AG04449 (cell line): Measurements from ENCODE around the gene SPAAR.
A peak's percentile ranks its signal among the peaks of the same experiment; 100 is the strongest.
"Not testable (repeated sequence)": the region's sequence is repeated elsewhere in the genome, so short reads cannot be mapped to it uniquely, and the experiment has no call there.

Experiments
- CTCF ChIA-PET: fragments of 350-600 bp; formaldehyde crosslinking; extraction: SDS; loops from one replicate; lab custom pipeline; 2021; ENCODE audit warnings: antibody characterized with exemption; lab: Yijun Ruan, JAX
- POLR2A ChIA-PET: fragments of 400-600, 350-600 bp; formaldehyde crosslinking; extraction: SDS; loops from one replicate; lab custom pipeline; 2020; ENCODE audit warnings: antibody characterized with exemption, inconsistent platforms; lab: Yijun Ruan, JAX
- DNase-seq: peaks from one replicate; pipeline ENCODE4 v3.0.0-alpha.2; 2010; ENCODE audit warnings: low read depth, low spot score
- H3K4me3 ChIP-seq: 2 replicates; pipeline ENCODE4 v1.5.1; 2011; ENCODE audit warnings: low read depth, mild to moderate bottlenecking, control low read depth, low read length
- TF ChIP-seq, protein P1 (sequence below): IDR thresholded peaks from one replicate; pipeline ENCODE4 v1.5.1; 2011; ENCODE audit warnings: mild to moderate bottlenecking, moderate library complexity, low read length, control low read depth, inconsistent platforms; ENCODE audit not compliant: insufficient read depth; ENCODE audit errors: missing control alignments

Gene SPAAR

DNA sequence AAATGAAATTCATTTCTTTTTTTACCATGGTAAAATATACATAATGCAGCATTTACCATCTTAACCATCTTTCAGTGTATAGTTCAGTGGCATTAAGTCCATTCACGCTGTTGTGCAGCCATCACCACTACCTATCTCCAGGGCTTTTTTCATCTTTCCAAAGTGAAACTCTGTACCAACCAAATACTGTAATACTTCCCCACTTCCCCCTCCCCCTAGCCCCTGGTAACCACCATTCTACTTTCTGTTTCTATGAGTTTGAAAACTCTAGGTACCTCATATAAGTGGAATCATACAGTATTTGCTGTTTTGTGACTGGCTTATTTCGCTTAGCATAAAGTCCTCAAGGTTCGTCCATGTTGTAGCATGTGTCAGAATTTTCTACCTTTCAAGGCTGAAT, 23.4 kb downstream of the SPAAR start:
- POLR2A ChIA-PET, result no interaction called here
- no peak for DNase-seq
- TF ChIP-seq, protein P1, sequence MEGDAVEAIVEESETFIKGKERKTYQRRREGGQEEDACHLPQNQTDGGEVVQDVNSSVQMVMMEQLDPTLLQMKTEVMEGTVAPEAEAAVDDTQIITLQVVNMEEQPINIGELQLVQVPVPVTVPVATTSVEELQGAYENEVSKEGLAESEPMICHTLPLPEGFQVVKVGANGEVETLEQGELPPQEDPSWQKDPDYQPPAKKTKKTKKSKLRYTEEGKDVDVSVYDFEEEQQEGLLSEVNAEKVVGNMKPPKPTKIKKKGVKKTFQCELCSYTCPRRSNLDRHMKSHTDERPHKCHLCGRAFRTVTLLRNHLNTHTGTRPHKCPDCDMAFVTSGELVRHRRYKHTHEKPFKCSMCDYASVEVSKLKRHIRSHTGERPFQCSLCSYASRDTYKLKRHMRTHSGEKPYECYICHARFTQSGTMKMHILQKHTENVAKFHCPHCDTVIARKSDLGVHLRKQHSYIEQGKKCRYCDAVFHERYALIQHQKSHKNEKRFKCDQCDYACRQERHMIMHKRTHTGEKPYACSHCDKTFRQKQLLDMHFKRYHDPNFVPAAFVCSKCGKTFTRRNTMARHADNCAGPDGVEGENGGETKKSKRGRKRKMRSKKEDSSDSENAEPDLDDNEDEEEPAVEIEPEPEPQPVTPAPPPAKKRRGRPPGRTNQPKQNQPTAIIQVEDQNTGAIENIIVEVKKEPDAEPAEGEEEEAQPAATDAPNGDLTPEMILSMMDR, result no peak
- CTCF ChIA-PET, result interaction anchor here (1.2 to 2.7 kb wide), 6 partner anchors 9 to 142 kb away, joined by 3 to 8 read pairs (median 5); no protein-coding TSS in a partner anchor
- no peak overlapping the region for H3K4me3 ChIP-seq

DNA sequence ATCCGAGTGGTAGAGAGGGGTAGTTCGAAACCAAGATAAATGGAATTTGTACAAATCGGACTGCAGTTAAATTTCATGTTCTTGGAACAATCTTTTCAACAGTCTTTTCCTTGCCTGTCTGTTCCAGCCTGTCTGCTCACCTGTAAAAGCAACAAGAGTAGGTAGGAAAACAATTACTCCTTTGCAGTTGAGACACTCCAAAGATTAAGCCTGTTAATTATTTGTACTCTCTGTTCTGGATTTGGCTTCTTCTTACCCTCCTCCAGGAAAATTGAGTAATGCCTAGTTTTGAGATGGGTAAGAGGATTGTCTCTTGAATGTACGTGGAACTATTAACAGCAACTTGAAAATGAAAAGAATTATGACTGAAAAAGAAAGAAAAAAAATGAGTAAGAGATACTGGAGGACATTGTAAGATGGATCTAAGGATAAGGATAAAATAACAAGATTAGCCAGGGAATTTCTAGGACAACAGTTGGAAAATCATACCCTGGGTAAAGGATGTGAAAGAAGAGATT, 24.3 kb downstream of the SPAAR start:
- DNase-seq, result no peak
- ChIA-PET CTCF (interaction anchor here (0.7 to 2.7 kb wide), 6 partner anchors 10 to 107 kb away, joined by 3 to 8 read pairs (median 5); no protein-coding TSS in a partner anchor), POLR2A (no interaction called here)
- H3K4me3 ChIP-seq, result no peak overlapping the region
- TF ChIP-seq, protein P1, result no peak

DNA sequence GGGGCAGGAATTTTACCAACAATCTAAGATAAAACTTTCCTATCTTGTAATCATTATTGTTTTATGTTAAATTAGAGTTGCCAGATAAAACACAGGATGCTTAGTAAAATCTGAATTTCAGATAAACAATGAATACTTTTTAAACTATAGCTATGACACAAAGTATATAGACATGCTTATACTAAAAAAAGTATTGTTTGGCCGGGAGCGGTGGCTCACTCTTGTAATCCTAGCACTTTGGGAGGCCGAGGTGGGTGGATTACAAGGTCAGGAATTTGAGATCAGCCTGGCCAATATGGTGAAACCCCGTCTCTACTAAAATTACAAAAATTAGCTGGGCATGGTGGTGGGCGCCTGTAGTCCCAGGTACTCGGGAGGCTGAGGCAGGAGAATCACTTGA, 24.8 kb downstream of the SPAAR start:
- not testable (repeated sequence) for DNase-seq, H3K4me3 ChIP-seq
- ChIA-PET CTCF (interaction anchor here (1.9 to 2.7 kb wide), 2 partner anchors 10 to 12 kb away, joined by 5 to 8 read pairs; no protein-coding TSS in a partner anchor), POLR2A (interaction anchor here (2.8 kb wide), 1 partner anchor 10 kb away, joined by 16 read pairs; no protein-coding TSS in a partner anchor)

DNA sequence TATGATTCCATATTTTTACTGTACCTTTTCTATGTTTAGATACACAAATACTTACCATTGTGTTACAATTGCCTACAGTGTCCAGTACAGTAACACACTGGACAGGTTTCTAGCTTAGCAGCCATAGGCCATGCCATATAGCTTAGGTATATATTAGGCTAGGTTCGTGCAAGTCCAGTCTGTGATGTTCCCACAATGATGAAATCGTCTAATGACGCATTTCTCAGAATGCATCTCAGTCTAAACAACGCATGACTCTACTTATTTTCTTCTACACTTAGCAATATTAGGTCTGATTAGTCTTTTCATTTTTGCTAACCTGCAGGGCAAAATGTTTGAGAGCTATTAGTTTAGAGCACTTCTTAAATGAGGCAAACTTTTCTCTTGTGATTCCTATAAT, 26.0 kb downstream of the SPAAR start:
- ChIA-PET CTCF (interaction anchor here (1.2 to 13.1 kb wide), 5 partner anchors 9 to 25 kb away, joined by 3 to 194 read pairs (median 8); partner anchors contain the start of gene OR2S2), POLR2A (interaction anchor here (1.8 to 2.8 kb wide), 2 partner anchors 11 to 28 kb away, joined by 6 to 16 read pairs; no protein-coding TSS in a partner anchor)
- DNase-seq, result no peak
- no peak overlapping the region for H3K4me3 ChIP-seq
- TF ChIP-seq, protein P1, result no peak

DNA sequence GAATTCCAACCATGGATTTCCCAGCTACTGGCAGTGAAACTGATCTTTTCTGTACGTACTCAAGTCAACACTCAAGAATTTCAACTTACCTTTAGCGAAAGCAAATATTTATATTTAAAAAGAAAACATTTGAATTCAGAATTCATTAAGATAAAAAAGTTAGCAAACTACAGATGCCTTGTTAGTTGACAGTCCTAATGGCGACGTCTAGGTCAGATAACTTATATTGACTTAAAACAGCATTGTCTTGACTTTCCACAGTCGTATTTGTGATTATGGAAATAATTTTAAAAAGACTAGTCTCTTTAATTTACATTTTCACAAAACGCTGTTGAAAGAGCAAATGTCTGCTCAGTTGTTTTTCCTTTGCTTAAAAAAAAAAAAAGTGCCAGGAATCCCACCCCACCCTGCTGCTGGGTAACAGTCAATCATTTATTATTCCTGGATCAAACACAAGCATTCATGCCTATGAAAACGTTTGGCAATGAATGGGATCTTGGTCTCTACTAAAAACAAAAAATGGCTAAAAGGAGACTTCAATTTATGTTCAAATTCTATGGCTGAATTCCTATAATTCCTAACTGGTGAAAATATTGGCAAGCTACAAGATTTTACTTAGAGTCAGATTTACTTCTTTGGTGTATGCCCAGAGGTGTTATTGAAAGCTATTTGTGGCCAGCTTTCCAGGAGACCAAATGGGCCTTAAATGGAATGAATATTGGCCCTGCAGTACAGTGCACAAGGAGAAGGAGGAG, 26.6 kb downstream of the SPAAR start:
- peak; percentile 83 for DNase-seq
- no peak overlapping the region for H3K4me3 ChIP-seq
- ChIA-PET POLR2A (interaction anchor here (0.6 to 2.8 kb wide), 4 partner anchors 9 to 94 kb away, joined by 3 to 16 read pairs (median 5); no protein-coding TSS in a partner anchor), CTCF (interaction anchor here (1.2 to 13.1 kb wide), 4 partner anchors 9 to 25 kb away, joined by 3 to 194 read pairs (median 15); partner anchors contain the start of gene OR2S2)
- TF ChIP-seq, protein P1, result no peak

DNA sequence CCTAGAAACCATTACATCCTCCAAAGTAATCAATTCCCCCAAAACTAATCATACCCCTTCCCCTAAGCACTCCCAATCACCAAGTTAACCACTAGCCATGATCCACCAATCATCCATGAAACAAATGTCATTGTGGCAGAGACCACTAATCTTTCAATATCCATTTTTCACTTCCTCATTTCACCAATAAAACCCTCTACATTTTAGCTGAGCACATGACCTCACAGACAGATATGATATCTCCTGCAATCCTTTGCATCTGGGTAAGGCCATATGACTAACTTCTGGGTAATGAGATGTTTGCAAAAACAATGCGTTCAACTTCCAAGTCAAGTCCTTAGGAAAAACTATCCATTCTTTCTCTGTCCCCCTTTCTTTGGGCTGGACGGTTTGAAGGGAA, 27.9 kb downstream of the SPAAR start:
- ChIA-PET CTCF (interaction anchor here (1.5 to 13.1 kb wide), 5 partner anchors 8 to 46 kb away, joined by 3 to 194 read pairs (median 6); partner anchors contain the start of gene OR2S2), POLR2A (no interaction called here)
- no peak for DNase-seq
- TF ChIP-seq, protein P1, result no peak
- no peak overlapping the region for H3K4me3 ChIP-seq
